PC-3 (cell line): Measurements from ENCODE around the gene PRPF6. TPM values are rescaled to one million over a fixed set of nuclear protein-coding genes. Genes with fewer than 3 reads are reported as not detected.

Experiments
- ATAC-seq: fragments of 200-7000 bp; cut with Tn5 transposase; 2 replicates; pipeline ENCODE4 v1.9.1; 2020; ENCODE audit warnings: mild to moderate bottlenecking, moderate library complexity
- BruUV-seq: library from RNA; stranded (reverse); fragments of 400-500 nt; replicated peaks from 2 replicates; lab custom pipeline; 2021; lab: Mats Ljungman, UMichigan
- CTCF ChIA-PET: fragments of 300-600 bp; sonication (Branson Sonifier 250); formaldehyde crosslinking; loops from one replicate; lab custom pipeline; 2022; ENCODE audit warnings: antibody characterized with exemption; lab: Charles Lee
- POLR2A ChIA-PET: fragments of 300-600 bp; sonication (Branson Sonifier 250); formaldehyde crosslinking; loops from one replicate; lab custom pipeline; 2022; ENCODE audit warnings: antibody characterized with exemption; ENCODE audit not compliant: unreplicated experiment; lab: Charles Lee
- DNase-seq: peaks from one replicate; pipeline ENCODE4 v3.0.0-alpha.2; 2015
- H2AFZ ChIP-seq: fragments of 300-600 bp; sonication (generic); 2 replicates; pipeline ENCODE4 v1.6.0; 2016; ENCODE audit warnings: antibody characterized with exemption, low read length
- H3F3A ChIP-seq: fragments of 300-600 bp; sonication (generic); one replicate; pipeline ENCODE4 v1.6.0; 2017; ENCODE audit warnings: antibody characterized with exemption, low read length, control low read depth, mild to moderate bottlenecking; ENCODE audit not compliant: unreplicated experiment
- H3K27ac ChIP-seq: fragments of 300-600 bp; sonication (generic); 2 replicates; pipeline ENCODE4 v1.5.1; 2016; ENCODE audit warnings: mild to moderate bottlenecking, low read length
- H3K27me3 ChIP-seq: fragments of 300-600 bp; sonication (generic); 2 replicates; pipeline ENCODE4 v1.6.1; 2016; ENCODE audit warnings: low read length, mixed read lengths
- H3K36me3 ChIP-seq: fragments of 300-600 bp; sonication (generic); 2 replicates; pipeline ENCODE4 v1.6.1; 2016; ENCODE audit warnings: low read depth, mixed run types, low read length, mixed read lengths
- H3K4me1 ChIP-seq: fragments of 300-600 bp; sonication (generic); 2 replicates; pipeline ENCODE4 v1.5.1; 2016; ENCODE audit warnings: low read length; ENCODE audit not compliant: insufficient read depth
- H3K4me2 ChIP-seq: fragments of 300-600 bp; sonication (generic); 2 replicates; pipeline ENCODE4 v1.6.0; 2016; ENCODE audit warnings: low read length
- H3K4me3 ChIP-seq: fragments of 300-600 bp; sonication (generic); 2 replicates; pipeline ENCODE4 v1.5.1; 2016; ENCODE audit warnings: mild to moderate bottlenecking, low read length, mixed read lengths
- H3K79me2 ChIP-seq: fragments of 300-600 bp; sonication (generic); 2 replicates; pipeline ENCODE4 v1.6.1; 2017; ENCODE audit warnings: low read length, mixed read lengths
- H3K9ac ChIP-seq: fragments of 300-600 bp; sonication (generic); 2 replicates; pipeline ENCODE4 v1.6.0; 2016; ENCODE audit warnings: mild to moderate bottlenecking, low read length
- H3K9me2 ChIP-seq: fragments of 300-600 bp; sonication (generic); replicated peaks from 2 replicates; pipeline ENCODE4 v1.6.1; 2016; ENCODE audit warnings: mixed run types, low read length, mixed read lengths
- H3K9me3 ChIP-seq: fragments of 300-600 bp; sonication (generic); 2 replicates; pipeline ENCODE4 v1.6.1; 2016; ENCODE audit warnings: low read length, mixed read lengths
- H4K20me1 ChIP-seq: fragments of 300-600 bp; sonication (generic); 2 replicates; pipeline ENCODE4 v1.6.1; 2016; ENCODE audit warnings: low read length, mixed read lengths
- EZH2 ChIP-seq: fragments of 300-600 bp; sonication (generic); IDR thresholded peaks from one replicate; pipeline ENCODE4 v1.6.1; 2017; ENCODE audit warnings: antibody characterized with exemption, mild to moderate bottlenecking, low read length; ENCODE audit not compliant: unreplicated experiment
- EZH2phosphoT487 ChIP-seq: fragments of 300-600 bp; sonication (generic); IDR thresholded peaks from 2 replicates; pipeline ENCODE4 v1.6.1; 2018; ENCODE audit warnings: mild to moderate bottlenecking, antibody characterized with exemption, low read length, borderline replicate concordance
- intact Hi-C: fragments of 100-400 bp; cut with micrococcal nuclease; formaldehyde crosslinking; loops from 2 replicates; pipeline ENCODE4 v1.9.0; 2023
- total RNA-seq: library from RNA; depleted of rRNA; stranded (reverse); fragments of >200 nt; gene quantifications from 2 replicates; pipeline ENCODE4 v1.2.3, GENCODE V29; 2014
- TF ChIP-seq, protein P1 (sequence below): fragments of 300-600 bp; sonication (generic); conservative IDR thresholded peaks from 2 replicates; pipeline ENCODE4 v1.5.1; 2017; ENCODE audit warnings: antibody characterized with exemption, low read depth, mild to moderate bottlenecking, low read length

Gene PRPF6
- total RNA-seq, 1 experiment from 2014 or later: 67.1 TPM

DNA sequence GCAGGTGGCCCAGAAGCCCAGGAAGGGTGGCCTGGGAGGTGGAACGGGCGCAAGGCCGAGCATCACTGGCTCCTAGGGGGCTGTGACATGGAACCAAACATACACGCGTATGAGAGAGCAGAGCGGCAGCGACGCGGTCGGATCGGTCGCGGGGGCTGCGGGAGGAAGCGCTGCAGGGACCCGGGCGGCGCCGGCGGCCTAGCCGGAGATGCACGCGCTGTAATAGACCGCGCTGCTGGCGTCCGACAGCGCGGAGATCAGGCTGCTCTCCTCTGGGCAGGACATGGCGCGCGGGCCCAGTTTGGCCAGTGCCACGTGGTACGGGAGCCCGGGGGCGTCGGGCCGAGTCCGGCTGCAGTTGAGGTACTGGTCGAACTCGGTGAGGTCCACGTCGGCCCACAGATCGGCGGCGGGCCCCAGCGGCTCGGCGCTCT lies 67.1 kb downstream of the PRPF6 start:
- ChIA-PET POLR2A (no interaction called here), CTCF (no interaction called here)
- Histone ChIP-seq H3K4me3 (no peak overlapping the region), H3K4me1 (peaks cover 20% of the 10 kb centered on the region), H3K4me2 (no peak overlapping the region), H2AFZ (no peak overlapping the region), H3K27me3 (no peaks in the 10 kb centered on the region), H3K36me3 (no peaks in the 10 kb centered on the region), H4K20me1 (no peaks in the 10 kb centered on the region), H3K9ac (no peak overlapping the region), H3F3A (peaks cover 5% of the 10 kb centered on the region), H3K79me2 (no peaks in the 10 kb centered on the region), H3K9me2 (no peaks in the 10 kb centered on the region), H3K9me3 (no peaks in the 10 kb centered on the region), H3K27ac (no peak overlapping the region)
- intact Hi-C loops: no loop called here
- BruUV-seq: no TSS peak
- no peak for DNase-seq
- TF ChIP-seq EZH2 (no peak), EZH2phosphoT487 (no peak)
- TF ChIP-seq, protein P1, sequence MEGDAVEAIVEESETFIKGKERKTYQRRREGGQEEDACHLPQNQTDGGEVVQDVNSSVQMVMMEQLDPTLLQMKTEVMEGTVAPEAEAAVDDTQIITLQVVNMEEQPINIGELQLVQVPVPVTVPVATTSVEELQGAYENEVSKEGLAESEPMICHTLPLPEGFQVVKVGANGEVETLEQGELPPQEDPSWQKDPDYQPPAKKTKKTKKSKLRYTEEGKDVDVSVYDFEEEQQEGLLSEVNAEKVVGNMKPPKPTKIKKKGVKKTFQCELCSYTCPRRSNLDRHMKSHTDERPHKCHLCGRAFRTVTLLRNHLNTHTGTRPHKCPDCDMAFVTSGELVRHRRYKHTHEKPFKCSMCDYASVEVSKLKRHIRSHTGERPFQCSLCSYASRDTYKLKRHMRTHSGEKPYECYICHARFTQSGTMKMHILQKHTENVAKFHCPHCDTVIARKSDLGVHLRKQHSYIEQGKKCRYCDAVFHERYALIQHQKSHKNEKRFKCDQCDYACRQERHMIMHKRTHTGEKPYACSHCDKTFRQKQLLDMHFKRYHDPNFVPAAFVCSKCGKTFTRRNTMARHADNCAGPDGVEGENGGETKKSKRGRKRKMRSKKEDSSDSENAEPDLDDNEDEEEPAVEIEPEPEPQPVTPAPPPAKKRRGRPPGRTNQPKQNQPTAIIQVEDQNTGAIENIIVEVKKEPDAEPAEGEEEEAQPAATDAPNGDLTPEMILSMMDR: no peak
- no peak for ATAC-seq

DNA sequence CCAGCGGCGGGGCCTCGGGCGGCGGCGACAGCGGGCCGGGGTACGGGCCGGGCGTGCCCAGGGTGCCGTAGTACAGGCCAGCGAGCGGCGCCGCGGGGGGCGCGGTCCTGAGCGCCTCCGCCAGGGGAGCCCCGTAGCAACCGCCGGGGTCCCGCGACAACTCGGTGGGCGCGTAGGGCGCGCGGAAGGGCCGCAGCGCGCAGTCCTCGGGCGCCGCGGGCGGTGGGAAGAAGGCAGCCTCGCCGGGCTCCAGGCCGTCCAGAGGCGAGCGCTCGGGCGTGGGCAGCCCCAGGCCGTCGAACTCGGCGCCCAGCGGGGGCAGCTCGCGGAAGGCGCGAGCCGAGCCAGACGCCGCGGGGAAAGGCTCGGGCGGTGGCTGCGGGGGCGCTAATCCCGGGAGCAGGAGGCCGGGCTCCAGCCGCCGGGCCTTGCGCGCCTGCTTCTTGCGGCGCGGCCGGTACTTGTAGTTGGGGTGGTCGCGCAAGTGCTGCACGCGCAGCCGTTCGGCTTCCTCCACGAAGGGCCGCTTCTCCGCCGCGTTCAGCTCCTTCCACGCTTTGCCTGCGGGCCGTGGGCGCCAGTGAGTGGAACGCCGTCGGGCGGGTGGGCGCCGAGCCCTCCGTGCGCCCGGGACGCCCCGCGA lies 67.6 kb downstream of the PRPF6 start:
- H3K36me3 ChIP-seq: no peaks in the 10 kb centered on the region
- no peaks in the 10 kb centered on the region for H3K79me2 ChIP-seq
- H3K27me3 ChIP-seq: no peaks in the 10 kb centered on the region
- DNase-seq: no peak
- intact Hi-C loops: no loop called here
- no peak overlapping the region for H3K4me2 ChIP-seq
- H3K27ac ChIP-seq: no peak overlapping the region
- H3K9me3 ChIP-seq: no peaks in the 10 kb centered on the region
- no peak overlapping the region for H3K4me3 ChIP-seq
- H3K9ac ChIP-seq: no peak overlapping the region
- no peaks in the 10 kb centered on the region for H3K9me2 ChIP-seq
- ATAC-seq: no peak
- TF ChIP-seq, protein P1: no peak
- TF ChIP-seq EZH2phosphoT487: no peak
- no peak for TF ChIP-seq EZH2
- BruUV-seq: no TSS peak
- ChIA-PET POLR2A (no interaction called here), CTCF (no interaction called here)
- peaks cover 20% of the 10 kb centered on the region for H3K4me1 ChIP-seq
- no peaks in the 10 kb centered on the region for H4K20me1 ChIP-seq
- no peak overlapping the region for H2AFZ ChIP-seq
- H3F3A ChIP-seq: peaks cover 5% of the 10 kb centered on the region
